Activated T-helper 1 cell treated with anti-CD3 and anti-CD28 coated beads, Interleukin-2, amount 50 U/mL, for 16 hours (primary cell): ENCODE measurements around the gene MAP4K5.

Source experiments
- DNase-seq, 2 donors: peaks; one replicate each; pipeline ENCODE4 v3.0.0-alpha.2; 2020; ENCODE audit warnings: low read depth in 1 of 2, low spot score in 1 of 2

The MAP4K5 gene

GRCh38 chr14:50403419-50403818, 128.9 kb downstream of the MAP4K5 start:
- DNase-seq, result no peak

DNA sequence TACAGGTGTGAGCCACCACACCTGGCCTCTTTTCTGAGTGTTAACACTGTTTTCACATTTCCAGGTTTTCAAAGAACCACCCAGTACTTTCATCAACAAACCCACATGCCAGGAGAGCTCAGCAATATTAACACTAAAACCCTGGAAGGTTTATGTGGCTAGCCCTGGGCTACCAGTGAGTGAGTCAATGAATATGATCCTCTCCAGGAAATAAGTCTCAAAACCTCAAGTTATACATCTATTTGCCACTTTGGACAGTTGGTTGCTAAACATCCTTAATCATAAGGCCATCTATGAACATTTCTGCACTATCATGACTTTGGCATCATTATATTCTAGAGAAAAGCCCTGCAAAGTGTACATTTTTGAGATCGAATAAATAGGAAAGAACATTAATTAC, 129.4 kb downstream of the MAP4K5 start:
- no peak for DNase-seq

DNA sequence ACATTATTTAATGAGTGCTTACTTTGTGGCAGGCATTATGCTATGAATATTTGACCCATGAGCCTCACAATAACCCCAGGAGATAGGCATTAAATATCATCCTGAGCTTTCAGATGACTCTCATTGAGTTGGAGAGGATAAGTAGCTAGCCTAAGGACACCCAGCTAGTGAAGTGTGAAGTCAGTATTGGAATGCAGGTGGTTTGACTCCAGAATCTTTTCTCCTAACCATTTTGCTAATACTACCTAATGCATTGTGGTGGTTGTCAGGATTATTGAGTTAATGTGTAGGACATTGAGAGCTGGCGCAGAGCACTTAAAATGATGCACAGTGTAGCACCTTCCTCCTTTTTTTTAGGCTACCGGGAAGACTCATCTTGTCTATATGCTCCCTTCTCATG, 131.9 kb downstream of the MAP4K5 start:
- DNase-seq, result no peak

DNA sequence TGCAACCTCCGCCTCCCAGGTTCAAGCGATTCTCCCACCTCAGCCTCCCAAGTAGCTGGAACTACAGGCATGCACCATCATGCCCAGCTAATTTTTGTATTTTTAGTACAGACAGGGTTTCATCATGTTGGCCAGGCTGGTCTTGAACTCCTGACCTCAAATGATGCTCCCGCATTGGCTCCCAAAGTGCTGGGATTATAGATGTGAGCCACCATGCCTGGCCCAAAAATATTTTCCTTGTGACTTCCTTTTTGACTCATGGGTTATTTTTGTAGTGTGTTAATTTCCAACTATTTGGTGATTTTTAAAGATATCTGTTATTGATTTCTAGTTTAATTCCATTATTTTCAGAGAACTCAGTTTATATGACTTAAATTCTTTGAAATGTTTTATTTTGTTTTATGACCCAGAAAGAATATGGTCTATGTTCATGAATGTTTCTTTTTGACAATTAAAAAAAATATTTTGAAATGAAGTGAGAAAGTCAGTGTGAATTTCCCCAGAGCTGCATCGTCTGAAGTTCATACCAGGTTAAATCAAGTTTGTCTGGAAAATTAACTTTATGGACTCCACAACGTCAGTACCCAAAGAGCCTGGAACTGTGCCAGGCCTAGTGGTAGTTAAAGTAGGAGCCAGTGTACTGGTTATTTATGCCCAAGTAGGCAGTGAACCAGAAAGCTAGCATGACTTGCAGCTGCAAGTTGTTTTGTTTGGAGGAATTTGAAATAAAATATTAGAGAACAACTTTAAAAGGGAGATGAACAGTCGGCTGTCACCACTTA, 132.9 kb downstream of the MAP4K5 start:
- no peak for DNase-seq

DNA sequence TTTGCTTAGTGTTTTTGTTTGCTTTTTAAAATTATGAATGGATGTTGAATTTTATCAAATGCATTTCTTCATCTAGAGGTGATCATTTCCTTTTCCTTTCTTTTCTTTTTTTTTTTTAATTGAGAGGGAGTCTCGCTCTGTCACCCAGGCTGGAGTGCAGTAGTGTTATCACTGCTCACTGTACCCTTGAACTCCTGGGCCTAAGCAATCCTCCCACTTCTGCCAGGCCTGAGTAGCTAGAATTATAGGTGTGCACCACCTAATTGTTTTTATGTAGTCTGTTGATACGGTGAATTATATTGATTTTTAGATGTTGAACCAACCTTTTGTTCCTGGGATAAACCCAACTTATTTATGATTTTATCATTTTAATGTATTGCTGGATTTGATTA, 134.2 kb downstream of the MAP4K5 start:
- no peak for DNase-seq

- no peak for DNase-seq
Measured at GRCh38 chr14:50397390-50398188, 134.8 kb downstream of the MAP4K5 start.

DNA sequence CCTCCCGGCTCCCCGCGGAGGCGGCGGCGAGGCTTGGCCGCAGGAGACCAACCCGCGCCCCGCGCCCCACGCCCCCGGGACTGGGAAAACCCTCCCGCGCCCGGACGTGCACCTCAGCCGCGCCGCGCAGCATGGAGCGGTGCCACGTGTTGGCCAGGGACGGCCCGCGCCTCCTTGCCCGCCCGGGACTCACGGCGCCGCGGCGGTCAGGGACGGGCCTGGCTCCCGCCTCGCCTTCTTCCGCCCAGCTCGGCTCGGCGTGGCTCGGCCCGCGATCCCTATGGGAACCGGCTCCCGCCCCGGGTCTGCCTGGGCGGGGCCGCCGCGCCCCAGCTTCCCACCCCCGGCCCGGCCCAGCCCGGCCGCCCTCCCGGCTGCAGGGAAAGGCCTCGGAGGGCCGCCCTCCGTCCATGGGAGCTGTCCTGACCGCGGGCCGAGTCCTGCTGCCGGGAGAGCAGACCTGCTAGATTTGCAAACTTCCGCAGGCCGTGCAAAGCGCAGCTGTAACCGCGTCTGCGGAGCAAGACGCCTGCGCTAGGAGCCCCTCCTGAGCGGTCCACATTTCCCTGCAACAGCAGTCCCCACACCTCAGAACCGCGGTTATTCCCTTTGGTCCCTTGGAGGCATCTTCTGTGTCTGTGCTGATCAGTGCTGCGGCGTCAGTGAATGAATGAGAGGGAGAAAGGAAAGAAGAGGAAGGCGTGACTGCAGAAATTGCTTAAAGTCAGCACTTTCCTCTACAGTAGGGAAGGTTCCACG, 135.6 kb downstream of the MAP4K5 start, which contains the start of gene CDKL1:
TSS of gene CDKL1 (minus strand) at position 251 of the 759 bp plus-strand sequence. CDS start 1,013 bp downstream, outside the sequence.
- peak in 1 of 2 donors; percentile 33 for DNase-seq

GRCh38 chr14:50395448-50395847, 136.9 kb downstream of the MAP4K5 start:
- DNase-seq, result no peak

- DNase-seq, result no peak
Measured at GRCh38 chr14:50394713-50395112, 137.7 kb downstream of the MAP4K5 start.

GRCh38 chr14:50389668-50390441, 142.5 kb downstream of the MAP4K5 start:
- no peak for DNase-seq

- no peak for DNase-seq
Measured at GRCh38 chr14:50388256-50388931, 144.0 kb downstream of the MAP4K5 start.

DNA sequence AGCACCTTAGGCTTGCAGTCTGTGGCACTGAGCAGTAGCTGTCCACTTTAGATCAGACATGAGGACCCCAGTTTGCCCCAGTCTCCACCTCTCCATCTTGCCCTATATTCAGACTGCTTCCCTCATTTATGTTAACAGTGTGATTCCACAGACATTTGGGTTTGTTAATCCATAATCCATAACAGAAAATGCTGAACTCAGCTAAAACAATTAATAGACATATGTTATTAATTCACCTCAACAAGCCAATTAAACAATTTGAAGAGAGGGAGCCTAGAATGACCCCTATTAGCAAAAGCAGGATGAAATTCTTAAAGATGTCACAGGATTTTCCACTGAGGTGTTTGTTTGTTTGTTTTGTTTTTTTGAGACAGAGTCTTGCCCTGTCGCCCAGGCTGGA, 144.8 kb downstream of the MAP4K5 start:
- no peak for DNase-seq

DNA sequence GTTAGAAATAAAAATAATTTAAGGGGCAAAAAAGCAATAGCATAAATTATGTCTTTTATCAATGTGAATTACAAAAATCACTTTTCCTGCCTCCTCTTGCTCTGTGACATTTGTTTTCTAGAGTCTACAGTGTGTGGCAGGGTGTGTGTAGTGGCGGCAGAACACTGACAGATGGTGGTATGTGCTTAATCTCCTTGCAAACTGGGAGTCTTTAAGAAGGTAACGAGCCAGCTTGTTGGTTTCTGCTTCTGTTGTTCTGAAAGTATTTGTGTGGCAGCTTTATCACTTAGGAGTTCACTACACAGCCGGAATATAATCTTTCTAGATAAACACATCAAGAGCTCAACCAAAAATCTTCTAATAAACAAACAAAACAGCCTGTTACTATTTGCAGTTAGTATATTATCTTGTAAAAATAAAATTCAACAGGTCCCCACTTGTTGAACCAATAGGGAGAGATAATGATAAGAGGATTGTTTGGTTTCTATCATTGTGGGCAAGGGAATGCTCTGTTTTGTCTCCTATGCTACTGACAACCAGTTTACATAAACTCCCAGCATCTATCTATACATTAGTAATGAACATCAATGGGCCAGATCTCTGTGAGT, 148.6 kb downstream of the MAP4K5 start:
- DNase-seq, result no peak

DNA sequence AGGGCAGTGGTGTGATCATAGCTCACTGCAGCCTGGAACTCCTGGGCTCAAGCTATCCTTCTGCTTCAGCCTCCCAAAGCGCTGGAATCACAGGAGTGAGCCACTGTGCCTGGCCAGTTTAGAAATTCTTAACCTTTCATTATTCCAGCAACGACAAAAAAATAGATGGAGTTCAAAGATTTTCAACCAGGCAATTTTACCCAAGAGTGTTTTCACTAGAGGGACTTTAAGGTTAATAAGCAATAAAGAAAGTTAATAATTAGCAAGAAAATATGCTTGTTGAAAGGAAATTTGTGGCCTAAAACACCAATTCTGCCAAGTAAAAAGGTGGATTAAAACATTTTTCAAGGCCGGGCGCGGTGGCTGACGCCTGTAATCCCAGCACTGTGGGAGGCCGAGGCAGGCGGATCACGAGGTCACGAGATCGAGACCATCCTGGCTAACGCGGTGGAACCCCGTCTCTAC, 150.5 kb downstream of the MAP4K5 start:
- DNase-seq, result no peak

GRCh38 chr14:50381008-50381407, 151.4 kb downstream of the MAP4K5 start:
- DNase-seq, result no peak

GRCh38 chr14:50380455-50380854, 151.9 kb downstream of the MAP4K5 start:
- no peak for DNase-seq

- no peak for DNase-seq
Measured at GRCh38 chr14:50379563-50379962, 152.8 kb downstream of the MAP4K5 start.

DNA sequence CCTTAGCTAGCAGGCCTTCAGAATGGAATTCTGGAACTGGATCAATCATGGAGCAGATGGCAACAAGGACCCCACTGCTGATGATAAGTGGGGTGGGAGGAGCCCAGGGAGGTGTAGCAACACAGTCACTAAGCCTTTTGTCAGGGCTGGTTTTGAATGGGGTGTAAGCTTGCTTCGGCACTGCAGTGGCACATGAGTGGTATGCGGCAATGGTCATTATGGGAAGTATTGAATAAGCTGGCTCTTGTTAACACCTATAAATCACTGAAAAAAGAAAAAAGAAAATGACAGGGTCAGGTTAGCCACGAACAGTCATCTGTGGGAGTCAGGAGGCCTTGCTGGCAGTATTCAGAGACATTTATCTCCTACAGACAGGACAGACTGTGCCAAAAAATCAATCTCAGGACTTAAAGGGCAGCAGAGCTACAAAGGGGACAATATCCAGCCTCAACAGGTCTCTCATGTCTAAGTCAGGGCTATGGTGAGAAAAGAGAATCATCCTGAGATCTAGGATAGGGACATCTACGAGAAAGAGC, 154.8 kb downstream of the MAP4K5 start:
- no peak for DNase-seq

GRCh38 chr14:50375760-50376159, 156.6 kb downstream of the MAP4K5 start:
- DNase-seq, result no peak
